ENCODE measurements around the gene ANO1.
"Not testable (repeated sequence)": the region's sequence is repeated elsewhere in the genome, so short reads cannot be mapped to it uniquely, and the experiment has no call there.

ANO1 gene

DNA sequence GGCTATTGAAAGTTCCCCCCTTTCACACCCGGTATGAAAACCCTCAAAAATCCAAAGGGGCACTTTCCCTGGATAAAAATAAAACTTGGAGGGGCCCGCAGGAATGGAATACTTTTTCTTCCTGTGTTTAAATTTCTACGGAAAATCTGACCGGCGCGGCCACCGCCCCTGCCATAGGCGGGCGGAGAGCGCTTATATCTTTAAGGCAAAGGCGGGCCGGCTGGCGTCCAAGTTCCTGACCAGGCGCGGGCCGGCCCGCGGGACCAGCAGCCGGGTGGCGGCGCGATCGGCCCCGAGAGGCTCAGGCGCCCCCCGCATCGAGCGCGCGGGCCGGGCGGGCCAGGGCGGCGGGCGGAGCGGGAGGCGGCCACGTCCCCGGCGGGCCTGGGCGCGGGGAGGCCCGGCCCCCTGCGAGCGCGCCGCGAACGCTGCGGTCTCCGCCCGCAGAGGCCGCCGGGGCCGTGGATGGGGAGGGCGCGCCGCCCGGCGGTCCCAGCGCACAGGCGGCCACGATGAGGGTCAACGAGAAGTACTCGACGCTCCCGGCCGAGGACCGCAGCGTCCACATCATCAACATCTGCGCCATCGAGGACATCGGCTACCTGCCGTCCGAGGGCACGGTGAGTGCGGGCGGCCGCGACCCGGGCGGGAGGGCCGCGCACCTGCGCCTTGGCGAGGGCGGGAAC lies at the start of gene ANO1:
Gene ANO1 (plus strand): TSS at position 223 of the 686 bp plus-strand sequence. CDS start 290 bp downstream, at position 513.
- DNase-seq (ENCODE audit: low spot score), result peak; percentile 48

DNA sequence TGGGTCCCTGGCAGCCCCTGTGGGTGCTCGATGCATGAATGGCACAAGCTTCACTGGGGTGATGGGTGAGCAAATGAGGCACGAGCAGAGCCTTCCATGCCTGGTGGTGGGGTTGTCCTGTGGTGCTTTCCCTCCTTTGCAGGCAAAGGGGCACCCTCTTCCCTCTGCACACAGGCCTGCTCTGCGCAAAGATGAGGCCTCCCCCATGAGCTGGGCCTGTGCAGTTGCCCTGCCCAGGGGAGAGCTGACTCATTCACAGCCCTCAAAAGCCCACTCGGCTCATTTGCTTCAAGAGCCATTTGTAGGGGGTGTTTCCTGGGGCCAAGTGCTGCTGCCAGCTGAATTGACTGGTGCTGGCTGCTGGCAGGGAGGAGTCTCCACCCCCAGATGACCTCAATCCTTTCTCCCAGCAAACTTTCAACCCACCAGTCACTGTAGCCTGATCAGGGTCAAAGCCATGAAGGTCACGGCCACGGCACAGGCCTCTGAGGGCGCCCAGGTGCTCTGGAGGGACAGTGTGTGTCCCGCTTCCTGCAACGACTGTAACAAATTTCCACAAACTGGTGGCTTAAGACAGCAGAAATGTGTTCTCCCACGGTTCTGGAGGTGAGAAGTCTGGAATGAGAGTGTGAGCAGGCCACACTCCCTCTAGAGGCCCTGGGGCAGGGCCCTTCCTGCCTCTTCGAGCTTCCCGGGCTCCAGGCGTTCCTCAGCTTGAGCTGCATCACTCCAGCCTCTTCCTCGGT lies 48.8 kb upstream of the ANO1 start:
- no peak for DNase-seq (ENCODE audit: low spot score)

DNA sequence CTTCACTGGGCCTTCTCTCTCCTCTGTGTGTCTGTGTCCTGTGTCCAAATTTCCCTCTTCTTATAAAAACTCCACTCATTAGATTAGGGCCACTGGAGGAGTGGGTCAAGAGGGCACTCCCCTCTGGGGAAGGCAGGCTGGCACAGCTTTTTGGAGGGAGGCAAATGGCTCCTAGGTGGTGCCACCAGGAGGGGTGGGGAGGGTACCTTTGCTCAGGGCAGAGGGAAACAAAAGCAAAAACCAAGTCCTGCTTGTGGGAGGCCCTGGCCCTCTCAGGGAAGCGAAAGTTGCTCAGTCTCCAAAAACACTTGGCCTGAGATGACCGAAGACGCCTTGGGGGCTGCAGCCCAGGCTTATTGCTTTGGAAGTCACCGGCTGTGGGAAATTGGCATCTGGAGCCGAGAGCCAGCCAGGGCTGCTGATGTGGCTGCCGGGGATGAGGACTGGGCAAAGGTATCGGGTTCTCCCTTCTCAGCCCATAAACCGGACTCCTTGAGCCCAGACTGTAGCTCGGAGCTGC lies 48.2 kb upstream of the ANO1 start:
- DNase-seq (ENCODE audit: low spot score), result no peak

DNA sequence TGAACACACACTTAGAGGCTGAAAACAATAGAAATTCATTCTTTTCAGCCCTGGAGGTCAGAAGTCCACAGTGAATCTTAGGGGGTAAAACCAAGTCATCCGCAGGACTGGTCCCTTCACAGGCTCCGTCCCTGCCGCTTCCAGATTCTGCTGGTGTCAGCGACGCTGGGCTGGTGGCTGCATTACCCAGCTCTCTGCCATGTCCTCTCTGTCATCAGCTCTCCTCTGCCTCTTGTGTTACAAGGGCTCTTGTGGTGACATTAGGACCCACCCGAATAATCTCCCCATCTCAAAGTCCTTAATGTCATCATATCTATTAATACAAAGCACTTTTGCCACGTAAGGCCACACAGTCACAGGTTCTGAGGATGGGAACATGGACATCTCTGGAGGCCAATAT lies 47.7 kb upstream of the ANO1 start:
- DNase-seq (ENCODE audit: low spot score), result no peak

DNA sequence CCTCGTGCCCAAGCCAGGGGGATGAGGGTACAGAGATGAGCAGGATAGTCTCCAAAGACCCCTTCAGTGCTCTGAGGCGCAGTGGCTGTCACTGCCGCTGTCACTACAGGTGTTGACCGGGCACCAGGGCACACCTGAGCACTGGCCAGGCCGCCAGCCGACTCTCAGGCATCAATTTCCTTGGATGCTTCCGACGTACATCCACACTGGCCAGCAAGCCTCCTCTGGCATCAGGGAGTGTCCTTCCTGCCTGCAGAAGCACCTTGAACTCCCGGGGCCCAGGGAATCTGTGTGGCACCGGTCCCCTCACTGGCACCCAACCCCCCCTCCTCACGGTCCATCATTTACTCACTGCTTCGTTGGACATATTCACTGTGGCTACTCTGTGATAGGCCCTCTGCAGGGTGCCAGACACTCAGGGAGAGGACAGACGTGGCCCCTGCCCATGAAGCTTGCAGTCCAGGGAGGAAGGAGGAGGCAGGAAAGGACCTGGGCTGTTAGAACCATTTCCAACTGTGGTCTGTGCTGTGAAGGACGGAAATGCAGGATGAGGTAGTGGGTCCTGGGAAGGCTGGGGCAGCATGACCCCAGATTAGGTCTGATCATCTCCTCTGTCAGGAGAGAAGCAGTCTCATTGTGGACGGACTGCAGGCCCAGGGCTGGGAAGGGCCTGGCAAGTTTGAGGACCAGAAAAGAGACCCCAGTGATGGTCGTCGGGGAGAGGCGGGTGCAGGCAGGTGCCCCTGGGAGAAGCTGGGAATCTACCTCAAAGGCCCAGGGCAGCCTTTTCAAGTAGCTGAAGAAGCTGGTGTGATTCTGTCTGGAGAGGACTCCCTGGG lies 46.3 kb upstream of the ANO1 start:
- DNase-seq (ENCODE audit: low spot score), result no peak

DNA sequence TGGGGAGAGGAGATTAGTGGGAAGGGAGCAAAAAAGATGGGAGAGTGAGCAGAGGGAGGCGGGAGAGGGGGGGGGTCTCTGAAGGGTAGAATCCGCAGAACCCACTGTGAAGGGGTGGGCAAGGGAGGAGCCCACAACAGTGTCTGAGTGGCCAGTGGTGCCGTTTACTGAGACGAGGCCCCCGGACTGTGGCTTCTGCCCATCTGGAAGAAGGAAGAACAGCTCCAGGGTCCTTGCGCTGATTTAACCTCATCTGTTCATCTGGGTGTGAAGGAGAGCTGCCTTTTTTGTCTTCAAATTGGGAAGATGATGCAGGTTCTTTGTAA lies 45.7 kb upstream of the ANO1 start:
- no peak for DNase-seq (ENCODE audit: low spot score)

DNA sequence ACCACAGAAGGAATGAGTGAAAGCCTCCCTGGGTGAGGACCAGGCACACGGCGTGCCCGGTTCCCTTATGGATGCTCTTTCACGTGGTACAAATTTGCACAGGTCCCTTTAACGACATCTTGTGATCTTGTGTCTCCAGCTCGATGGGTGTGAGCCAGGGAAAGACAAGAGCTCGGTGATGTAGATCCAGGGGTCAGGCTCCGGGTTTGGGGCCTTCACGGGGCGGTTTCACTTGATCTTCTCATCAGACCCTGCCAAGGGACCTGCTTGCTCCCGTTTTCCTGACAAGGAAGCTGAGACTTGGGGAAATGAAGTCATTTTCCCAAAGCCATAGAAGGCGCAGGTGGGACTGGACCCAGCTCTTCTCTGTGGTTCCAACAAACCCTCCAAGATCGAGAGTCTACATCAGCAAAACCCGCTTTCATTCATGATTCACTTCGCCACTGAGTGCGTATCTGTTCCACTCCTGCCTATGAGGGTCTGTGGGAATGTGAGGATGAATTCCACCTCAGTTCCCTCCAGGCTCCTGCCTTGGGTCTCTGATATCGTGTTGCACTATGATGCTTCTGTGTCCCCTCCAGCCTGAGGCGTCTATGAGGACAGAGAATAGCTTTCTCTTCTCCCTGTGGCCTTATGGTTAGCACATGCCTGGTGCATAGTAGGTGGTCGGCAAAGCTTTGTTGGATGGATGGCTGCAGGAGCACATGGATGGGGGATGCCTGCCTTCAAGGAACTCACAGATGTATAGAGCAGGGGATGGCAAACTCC lies 45.0 kb upstream of the ANO1 start:
- DNase-seq (ENCODE audit: low spot score), result no peak

DNA sequence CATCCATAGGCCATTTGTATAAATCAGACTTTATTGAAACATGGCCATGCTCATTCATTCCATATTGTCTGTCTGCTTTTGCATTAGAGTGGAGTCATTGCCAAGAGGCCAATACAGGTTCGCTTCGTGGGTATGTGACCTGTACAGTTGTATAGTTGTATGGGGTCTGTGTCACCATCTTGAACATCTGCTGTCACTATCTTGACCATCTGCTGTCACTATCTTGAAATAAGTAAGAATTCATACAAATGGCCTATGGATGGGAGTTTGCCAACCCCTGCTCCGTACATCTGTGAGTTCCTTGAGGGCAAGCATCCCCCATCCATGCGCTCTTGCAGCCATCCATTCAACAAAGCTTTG lies 44.4 kb upstream of the ANO1 start:
- no peak for DNase-seq (ENCODE audit: low spot score)

DNA sequence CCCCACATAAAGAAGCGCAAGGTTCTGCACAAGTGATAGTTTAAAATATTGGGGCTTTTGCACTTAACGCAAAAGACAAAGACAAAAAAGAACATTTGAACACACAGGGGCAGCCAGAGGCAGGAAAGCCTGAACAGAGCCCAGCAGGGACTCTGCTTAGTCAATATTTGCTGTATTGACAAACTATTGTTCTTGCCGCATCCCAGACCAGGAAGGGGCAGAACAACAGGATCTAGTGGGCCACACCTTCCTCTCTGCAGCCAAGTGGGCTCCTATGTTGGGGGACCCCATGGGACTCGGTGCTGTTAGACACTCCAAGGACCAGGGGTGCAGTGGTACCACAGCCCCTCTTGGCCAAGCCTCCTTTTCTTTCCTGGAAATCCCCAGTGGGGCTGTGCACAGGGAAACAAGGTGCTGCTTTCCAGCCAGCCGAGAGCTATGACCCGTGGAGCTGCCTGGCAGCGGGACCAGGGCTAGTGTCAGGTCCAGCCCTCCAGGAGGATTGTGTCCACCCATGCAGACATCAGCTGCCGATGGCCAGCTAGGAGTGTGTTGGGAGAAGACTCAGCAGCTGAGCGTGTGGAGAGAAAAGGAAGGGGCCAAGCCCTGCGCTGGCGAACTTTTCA lies 43.3 kb upstream of the ANO1 start:
- DNase-seq (ENCODE audit: low spot score), result no peak

DNA sequence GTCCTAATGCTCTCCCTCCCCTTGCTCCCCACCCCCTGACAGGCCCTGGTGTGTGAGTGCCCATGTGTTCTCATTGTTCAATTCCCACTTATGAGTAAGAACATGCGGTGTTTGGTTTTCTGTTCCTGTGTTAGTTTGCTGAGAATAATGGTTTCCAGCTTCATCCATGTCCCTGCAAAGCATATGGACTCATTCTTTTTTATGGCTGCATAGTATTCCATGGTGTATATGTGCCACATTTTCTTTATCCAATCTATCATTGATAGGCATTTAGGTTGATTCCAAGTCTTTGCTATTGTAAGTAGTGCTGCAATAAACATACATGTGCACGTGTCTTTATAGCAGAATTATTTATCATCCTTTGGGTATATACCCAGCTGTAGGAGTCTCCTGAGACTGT lies 42.5 kb upstream of the ANO1 start:
- DNase-seq (ENCODE audit: low spot score), result not testable (repeated sequence)

DNA sequence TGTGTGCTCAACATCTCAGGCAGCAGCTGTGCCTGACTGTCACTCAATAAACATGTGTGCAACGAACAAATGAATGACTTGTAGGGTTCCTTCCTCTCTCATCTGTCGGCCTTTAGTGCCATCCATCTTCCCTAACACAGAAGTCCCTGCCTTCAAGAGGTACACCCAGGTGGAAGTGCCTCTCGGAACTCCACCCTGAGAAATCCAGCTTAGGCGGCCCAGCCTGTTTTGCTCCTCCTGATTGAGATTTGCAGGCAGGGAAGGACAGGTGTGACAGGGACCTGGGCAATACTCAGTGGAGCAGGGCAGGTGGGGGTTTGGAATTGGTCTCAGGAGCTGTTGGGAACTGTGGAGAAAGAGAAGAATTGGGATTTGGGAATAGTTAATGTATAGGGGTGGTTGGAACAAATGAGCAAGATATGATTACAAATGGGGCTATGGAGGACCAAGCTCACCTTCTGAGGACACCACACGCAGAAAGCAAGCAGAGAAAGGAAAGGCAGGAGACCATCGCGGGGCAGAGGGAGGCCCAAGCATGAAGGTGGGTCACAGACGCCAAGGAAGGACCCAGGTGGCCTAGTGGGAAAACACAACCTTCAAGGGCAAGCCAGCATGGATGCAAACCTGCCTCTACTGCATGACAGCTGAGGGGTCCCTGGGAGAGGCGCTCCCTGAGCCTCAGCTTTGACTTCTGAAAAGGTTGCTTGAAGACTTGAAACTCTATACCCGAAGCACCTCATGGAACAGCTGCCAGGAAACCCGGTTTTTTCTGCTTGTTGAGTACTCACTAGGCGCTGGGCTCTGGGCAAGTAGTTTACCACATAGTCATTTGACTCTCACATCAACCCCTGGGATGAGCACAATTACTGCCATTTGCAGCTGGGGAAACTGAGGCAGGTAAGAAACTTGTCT lies 40.9 kb upstream of the ANO1 start:
- no peak for DNase-seq (ENCODE audit: low spot score)

DNA sequence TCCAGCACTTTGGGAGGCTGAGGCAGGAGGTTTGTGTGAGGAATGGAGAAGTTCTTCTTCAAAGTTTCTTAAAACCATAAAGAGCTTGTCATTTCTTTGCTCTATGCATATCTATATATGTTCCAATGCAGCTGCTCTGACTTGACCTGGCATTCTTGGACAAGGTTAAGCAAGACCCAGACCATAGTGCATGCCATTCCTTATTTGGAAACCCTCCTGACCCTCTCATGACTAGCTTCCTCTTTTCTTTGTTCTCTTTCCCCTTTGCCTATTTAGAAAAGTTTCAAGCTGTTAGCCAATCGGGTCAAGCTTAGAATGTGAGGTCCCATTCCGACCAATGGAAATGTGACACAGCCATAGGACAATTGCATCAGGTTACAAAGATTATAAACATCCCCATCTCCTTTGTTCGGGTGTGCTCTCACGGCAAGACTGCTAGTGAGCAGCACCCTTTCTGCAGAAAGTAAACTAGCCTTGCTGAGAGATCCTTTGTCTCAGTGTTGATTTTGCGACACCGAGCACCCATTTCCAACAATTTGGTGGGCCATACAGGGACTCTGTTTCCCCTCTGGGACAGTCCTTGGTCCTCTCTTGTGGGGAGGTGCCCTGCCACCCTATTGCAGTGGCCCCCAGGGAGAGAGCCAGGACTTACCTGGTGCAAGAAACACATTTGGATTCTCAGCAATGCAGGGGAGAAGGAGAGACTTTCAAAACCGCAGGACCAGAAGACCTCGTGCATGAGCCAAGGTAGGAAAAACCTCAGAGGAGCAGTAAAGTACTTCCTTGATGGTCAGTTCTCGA lies 39.9 kb upstream of the ANO1 start:
- DNase-seq (ENCODE audit: low spot score), result no peak

DNA sequence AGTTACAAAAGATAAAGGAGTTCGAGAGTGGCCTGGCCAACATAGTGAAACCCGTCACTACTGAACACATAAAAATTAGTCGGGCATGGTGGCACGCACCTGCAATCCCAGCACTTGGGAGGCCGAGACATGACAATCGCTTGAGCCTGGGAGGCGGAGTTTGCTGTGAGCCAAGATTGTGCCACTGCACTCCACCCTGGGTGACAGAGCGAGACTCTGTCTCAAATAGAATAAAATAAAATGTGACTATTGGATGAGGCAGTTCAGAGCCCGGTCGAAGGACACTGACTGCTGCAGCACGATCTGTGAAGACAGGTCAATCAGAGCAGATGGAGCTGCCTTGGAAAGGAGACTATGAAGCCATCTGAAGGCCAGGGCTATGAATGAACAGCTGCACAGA lies 37.7 kb upstream of the ANO1 start:
- no peak for DNase-seq (ENCODE audit: low spot score)

DNA sequence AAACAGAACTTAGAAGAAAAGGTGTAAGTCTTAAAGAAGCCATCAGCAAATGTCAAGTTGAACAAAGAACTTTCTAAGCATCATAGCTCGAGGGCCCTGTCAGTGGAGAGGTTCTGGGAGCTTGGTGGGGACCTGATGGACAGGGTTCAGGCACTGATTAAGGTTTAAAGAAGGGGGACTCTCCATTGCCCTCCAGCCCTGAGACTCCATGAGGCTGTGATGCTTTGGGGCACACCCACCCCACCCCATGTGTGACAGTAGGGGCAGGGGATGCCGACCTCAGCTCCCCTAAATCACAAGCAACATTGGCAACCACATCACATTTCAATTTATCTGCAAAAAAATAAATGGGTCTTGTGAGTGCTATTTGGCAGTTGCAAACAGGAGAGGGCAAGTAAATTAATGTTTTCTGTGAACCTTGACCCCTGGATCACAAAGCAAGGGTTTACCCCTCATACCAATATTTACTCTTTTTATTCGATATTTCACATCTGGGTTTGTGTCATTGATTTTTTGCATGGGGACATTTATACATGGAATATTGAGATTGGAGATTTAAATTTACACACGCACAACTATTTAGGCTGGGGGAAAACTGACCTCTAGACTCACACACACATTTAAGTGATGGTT lies 37.1 kb upstream of the ANO1 start:
- DNase-seq (ENCODE audit: low spot score), result no peak

DNA sequence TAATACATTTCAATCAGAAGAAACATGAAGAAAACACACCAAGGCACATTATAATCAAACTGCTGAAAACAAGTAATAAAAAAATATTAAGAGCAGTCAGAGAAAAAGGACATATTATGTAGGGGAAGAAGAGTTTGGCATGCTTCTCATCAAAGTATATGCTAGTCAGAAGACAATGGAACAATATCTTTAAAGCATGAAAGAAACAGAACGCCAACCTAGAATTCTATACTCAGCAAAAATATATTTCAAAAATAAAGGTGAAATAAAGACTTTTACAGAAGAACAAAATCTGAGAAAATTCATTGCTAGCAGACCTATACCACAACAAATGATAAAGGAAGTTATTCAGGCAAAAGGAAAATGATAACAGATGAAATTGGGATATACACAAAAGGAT lies 34.6 kb upstream of the ANO1 start:
- DNase-seq (ENCODE audit: low spot score), result no peak

DNA sequence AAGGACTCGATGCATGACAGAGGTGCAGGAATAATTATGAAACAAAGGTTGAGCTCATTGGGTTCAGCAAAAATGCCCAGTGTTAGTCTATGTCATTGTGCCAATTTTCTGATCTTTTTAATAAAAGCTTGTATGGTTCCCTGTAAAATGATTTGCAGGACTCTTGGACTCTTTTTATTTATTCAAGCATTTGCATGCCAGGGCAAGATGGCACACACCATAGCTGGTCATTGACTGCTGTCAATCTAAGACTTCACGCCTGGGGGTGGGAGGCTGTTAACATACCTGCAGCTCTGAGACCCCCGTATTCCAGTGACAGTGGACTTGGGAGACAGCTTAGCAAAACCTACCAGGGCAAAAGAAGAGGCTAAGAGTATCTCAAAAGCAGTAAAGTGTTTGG lies 32.0 kb upstream of the ANO1 start:
- DNase-seq (ENCODE audit: low spot score), result no peak

DNA sequence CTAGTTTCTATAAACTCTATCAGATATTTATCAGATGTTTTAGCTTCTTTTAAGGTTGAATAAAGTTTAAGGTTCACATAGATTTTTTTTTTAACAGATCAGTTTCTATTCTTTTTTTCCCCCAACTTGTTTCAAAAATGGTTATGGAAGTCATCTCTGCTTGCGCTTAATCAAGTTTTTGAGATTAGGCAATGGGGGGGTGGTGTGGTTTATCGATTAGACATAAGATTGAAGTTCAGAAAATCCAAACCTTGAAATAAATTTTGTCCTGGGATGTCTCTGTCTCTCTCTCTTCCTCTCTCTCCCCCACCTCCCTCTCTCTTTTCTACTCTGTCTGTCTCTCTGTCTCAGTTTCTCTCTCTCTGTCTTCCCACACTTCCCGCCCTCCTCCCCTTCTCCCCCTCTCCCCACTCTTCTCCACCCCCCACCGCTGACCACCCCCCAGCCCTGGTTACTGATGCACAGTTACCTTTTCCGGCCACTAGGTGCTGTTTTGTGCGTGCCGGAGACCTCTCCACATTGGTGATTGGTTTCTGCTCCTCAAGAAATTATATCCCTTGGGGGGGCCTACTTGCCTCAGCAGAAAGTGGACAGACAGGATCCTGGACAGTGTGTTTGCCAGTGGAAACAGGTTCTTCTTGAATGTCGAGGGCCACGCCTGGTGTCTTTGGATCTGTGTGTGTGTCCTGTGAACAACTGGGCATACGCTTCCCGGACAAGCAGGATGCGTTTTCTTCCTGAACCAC lies 29.7 kb upstream of the ANO1 start:
- no peak for DNase-seq (ENCODE audit: low spot score)

DNA sequence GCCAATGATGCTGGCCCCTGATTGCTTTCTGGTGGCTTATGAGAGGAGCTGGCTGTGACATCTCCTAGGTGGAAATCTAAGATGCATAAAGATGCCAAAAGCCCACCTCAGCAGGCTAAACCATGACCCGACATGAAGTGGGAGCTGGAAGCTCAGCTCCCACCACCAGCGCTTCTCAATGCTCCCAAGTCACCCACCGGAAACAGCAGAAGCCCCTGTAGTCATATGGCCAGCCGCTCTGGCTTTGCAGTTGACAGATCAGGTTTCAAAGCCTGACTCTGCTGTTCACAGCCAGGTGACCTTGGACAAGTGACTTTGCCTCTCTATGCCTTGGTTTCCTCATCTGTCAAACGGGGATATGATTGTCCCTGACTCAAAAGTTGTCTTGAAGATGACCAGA lies 29.1 kb upstream of the ANO1 start:
- no peak for DNase-seq (ENCODE audit: low spot score)

DNA sequence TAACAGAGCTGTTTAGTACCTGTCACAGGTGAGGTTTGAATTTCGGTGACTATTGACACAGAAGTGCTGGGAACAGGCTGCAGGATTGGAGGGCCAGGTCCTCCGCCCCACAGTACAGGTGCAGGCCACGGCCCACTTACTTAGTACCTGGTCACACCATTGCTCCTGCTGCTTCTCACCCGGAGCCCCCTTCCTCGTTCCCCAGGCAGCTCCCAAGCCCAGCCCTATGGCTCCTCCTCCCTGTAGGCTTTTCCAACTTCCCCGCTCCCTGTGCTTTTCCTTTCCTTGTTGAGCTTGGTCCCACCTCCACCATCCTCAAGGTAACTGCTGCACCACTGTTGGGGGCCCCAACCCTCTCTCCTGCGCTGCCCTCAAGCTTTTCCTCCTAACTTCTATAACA lies 27.9 kb upstream of the ANO1 start:
- no peak for DNase-seq (ENCODE audit: low spot score)
